ENCODE measurements around the gene KCNIP2.

DNA sequence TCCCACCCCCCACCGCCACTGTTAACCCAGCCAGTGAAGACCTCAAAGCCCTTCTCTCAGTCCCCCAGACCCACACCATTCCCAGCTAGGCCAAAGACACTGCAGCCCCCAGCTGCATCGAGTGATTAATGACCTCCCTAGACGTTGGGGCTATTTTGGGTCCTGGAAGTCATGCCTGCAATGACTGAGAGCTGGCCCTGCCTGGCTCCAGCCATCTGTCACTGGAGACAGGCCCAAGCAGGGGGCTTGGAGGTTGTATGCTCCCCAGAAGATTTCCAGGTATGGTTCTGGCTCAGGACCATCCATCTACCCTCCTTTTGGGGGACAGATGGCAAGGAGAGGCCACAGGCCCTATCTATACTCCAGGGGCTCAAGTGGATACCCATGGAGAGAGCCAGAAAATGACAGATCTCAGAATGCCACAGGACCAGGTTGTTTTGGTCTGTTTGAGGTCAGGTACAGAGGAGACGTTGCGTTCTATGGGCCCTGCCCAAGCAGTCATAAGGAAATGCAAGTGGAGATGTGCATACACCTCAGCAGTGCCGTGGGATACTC lies 5.1 kb downstream of the KCNIP2 start:
- TF ChIP-seq, protein P1, sequence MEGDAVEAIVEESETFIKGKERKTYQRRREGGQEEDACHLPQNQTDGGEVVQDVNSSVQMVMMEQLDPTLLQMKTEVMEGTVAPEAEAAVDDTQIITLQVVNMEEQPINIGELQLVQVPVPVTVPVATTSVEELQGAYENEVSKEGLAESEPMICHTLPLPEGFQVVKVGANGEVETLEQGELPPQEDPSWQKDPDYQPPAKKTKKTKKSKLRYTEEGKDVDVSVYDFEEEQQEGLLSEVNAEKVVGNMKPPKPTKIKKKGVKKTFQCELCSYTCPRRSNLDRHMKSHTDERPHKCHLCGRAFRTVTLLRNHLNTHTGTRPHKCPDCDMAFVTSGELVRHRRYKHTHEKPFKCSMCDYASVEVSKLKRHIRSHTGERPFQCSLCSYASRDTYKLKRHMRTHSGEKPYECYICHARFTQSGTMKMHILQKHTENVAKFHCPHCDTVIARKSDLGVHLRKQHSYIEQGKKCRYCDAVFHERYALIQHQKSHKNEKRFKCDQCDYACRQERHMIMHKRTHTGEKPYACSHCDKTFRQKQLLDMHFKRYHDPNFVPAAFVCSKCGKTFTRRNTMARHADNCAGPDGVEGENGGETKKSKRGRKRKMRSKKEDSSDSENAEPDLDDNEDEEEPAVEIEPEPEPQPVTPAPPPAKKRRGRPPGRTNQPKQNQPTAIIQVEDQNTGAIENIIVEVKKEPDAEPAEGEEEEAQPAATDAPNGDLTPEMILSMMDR (IDR thresholded peaks at IDR 0.05; ENCODE audit: extremely low read depth in 1 of 2, insufficient read depth in 1 of 2, low read depth in 1 of 2, low read length in 2 of 2): no peak
- no peak for TF ChIP-seq POLR2AphosphoS5 (IDR thresholded peaks at IDR 0.05; ENCODE audit: insufficient read depth, low read depth, low read length)
- TF ChIP-seq POLR2A (IDR thresholded peaks at IDR 0.05; ENCODE audit: low read depth, low read length): no peak
- no peak for TF ChIP-seq EZH2 (IDR thresholded peaks at IDR 0.05; ENCODE audit: borderline replicate concordance, low read depth, low read length, severe bottlenecking)
- TF ChIP-seq, protein P2, sequence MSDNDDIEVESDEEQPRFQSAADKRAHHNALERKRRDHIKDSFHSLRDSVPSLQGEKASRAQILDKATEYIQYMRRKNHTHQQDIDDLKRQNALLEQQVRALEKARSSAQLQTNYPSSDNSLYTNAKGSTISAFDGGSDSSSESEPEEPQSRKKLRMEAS (IDR thresholded peaks at IDR 0.05; ENCODE audit: insufficient read depth, insufficient read length): no peak

Measured in endothelial cell of umbilical vein (primary cell).